GM18511 (cell line): ENCODE measurements around the gene ARL1.
"Not testable (repeated sequence)": the region's sequence is repeated elsewhere in the genome, so short reads cannot be mapped to it uniquely, and the experiment has no call there.

Experiments
- ATAC-seq: cut with Tn5 transposase; IDR thresholded peaks from one replicate; pipeline ENCODE4 v1.9.1; 2021; ENCODE audit warnings: mild to moderate bottlenecking, moderate library complexity; ENCODE audit not compliant: unreplicated experiment

ARL1 gene

GRCh38 chr12:101407436-101408345 lies at the start of gene ARL1:
Gene ARL1 (minus strand): TSS chr12:101407772. CDS start chr12:101407645, 127 bp downstream.
- ATAC-seq = peak; percentile 88

DNA sequence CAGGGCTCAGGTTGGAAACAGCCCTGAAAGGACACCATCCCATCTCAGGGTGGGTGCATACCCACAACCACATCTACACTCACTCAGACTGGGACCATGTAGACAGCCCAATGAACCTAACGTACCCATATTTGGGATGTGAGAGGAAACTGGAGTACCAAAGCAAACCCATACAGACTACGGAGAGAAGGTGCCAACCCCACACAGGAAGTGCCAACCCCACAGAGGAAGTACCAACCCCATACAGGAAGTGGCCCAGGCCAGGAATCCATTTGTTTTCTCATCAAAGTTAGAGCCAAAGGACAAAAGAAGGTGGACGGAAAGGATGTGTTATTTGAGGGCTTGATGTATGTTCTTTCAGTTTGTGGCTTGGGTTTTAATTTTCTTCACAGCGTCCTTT lies 48.1 kb upstream of the ARL1 start:
- no peak for ATAC-seq

DNA sequence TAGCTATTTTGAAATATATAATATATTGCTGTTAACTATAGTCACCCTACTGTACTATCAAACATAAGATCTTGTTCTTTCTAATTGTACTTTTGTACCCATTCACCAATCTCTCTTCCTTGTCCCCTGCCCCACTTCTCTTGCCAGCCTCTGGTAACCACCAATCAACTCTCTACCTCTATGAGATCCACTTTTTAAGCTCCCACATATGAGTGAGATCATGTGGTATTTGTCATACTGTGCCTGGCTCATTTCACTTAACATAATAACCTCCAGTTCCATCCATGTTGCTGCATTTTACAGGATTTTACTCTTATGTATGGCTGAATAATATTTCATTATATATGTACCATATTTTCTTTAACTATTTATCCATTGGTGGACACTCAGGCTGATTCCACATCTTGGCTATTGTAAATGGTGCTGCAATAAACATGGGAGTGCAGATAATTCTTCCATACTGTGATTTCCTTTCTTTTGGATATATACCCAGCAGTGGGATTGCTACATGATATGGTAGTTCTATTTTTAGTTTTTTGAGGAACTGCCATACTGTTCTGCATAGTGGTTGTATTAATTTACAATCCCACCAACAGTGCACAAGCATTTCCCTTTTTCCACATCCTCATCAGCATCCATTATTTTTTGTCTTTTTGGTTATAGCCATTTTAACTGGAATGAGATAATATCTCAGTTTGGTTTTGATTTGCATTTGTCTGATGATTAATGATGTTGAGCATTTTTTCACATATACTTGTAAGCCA lies 34.1 kb upstream of the ARL1 start:
- no peak for ATAC-seq

GRCh38 chr12:101439236-101439635 lies 31.7 kb upstream of the ARL1 start:
- ATAC-seq = no peak

GRCh38 chr12:101436136-101436535 lies 28.6 kb upstream of the ARL1 start:
- no peak for ATAC-seq

GRCh38 chr12:101430456-101430855 lies 22.9 kb upstream of the ARL1 start:
- ATAC-seq = no peak

- no peak for ATAC-seq
Measured at GRCh38 chr12:101424620-101425019, 17.0 kb upstream of the ARL1 start.

DNA sequence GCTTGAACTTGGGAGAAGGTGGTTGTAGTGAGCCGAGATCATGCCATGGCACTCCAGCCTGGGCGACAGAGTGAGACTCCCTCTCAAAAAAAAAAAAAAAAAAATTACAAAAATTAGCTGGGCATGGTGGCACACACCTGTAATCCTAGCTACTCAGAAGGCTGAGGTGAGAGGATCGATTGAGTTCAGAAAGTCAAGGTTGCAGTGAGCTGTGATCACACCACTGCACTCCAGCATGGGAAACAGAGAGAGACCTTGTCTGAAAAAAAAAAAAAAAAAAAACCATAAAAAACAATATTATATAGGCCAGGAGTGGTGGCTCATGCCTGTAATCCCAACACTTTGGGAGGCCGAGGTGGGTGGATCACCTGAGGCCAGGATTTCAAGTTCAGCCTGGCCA lies 14.5 kb upstream of the ARL1 start:
- not testable (repeated sequence) for ATAC-seq

- ATAC-seq = no peak
Measured at GRCh38 chr12:101415228-101415627, 7.7 kb upstream of the ARL1 start.

- peak; percentile 65 for ATAC-seq
Measured at GRCh38 chr12:101414533-101415119, 7.1 kb upstream of the ARL1 start.

DNA sequence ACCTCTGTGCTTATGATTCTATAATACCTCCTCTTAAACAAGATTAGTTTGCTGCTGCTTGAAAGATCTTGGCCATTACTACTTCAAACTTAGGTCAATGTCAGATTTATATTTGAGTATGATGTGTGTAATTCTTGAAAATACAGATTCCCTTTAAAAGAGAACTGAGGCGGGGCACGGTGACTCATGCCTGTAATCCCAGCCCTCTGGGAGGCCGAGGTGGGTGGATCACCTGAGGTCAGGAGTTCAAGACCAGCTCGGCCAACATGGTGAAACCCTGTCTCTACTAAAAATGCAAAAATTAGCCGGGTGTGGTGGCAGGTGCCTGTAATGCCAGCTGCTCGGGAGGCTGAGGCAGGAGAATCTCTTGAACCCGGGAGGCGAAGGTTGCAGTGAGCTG lies 2.6 kb upstream of the ARL1 start:
- not testable (repeated sequence) for ATAC-seq

DNA sequence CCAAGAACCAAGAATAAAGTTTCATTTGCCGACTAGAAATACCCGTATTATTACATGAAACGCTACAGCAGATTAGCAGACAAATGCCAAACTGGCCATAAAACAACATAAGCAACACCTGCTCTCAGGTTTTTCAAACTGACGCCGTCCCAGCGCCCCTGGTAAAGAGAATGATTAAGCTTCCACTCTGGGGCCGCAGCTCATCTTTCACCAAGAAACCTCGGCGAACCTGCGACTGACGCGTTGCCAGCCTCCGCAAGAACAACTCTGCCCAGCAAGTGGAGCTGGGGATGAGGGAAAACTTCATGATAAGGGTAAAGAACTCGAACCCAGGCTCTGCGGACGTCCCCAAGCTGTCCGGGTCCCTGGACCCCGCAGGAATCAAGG lies 530 bp downstream of the ARL1 start:
- ATAC-seq = peak; percentile 23

- ATAC-seq = not testable (repeated sequence)
Measured at GRCh38 chr12:101391181-101391580, 16.4 kb downstream of the ARL1 start.

DNA sequence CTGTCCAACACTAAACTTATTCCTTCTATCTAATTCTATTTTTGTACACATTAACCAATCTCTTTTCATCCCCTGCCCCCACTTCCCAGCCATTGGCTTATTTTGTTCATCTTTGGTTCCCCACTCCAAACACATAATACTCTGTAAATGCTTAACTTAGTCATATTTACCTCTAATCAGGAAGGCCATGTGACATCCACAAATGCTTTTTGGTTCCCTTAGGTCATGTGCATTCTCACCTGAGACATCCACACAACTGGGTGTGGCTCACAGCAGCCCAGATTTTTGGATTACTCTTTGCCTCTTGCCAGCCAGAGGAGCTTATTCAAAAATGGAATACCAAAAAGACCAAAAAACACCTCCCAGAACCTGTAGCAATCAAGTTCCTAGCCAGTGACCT lies 28.4 kb downstream of the ARL1 start:
- ATAC-seq = no peak

DNA sequence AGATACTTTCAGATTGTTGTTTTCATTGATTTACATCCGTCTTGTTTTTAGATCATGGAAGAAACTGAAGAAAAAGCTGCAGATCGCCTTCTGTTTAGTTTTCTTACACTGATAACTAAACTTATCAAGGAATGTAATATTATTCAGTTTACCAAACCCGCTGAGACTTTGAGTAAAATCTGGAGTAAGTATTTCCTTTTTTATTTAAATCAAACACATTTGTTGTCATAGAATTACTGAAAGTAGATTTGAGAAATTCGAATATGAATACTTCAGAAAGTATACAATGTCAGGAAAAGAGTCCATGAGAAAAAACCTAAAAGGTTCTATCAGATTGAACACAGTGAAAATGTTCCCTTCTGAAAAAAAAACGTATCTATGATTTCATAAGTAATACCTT lies 32.0 kb downstream of the ARL1 start:
- no peak for ATAC-seq

DNA sequence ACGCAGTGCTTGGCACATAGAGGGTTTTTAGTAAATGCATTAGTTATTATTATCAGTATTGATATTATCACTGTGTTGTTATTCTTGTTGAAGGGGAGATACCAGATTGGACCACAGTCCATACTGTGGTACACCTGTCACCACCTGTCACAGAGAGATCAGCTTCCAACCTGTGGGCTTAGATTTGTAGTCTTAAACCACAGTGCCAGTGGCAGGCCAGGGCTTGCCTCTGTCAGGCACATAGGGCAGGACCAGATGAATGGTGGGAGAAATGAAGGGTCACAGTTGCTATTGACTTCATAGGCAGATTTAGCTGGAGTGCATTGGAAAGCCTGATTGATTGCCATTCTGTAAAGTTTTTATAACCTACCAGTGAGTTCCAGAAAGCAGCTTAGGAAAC lies 35.1 kb downstream of the ARL1 start:
- ATAC-seq = no peak

GRCh38 chr12:101368016-101368415 lies 39.6 kb downstream of the ARL1 start:
- no peak for ATAC-seq

GRCh38 chr12:101361455-101361854 lies 46.1 kb downstream of the ARL1 start:
- ATAC-seq = no peak

- ATAC-seq = no peak
Measured at GRCh38 chr12:101356794-101357193, 50.8 kb downstream of the ARL1 start.

DNA sequence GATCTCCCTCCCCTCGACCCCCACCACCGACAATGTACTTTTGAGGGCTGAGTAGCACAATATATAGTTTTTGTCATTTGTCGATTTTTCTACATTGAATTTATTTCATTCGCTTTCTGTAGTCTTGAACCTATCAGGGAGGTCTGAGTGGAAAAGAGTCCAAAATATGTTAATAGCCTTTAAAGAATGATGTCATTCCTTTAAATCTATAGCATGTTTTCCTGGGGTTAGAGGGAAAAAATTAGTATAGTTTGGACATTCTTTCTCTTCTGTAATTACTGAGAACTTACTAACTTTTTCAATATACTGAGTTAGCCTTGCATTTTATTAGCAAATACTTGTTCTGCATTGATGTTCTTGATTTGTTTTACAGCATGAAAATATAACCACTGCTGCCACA lies 55.9 kb downstream of the ARL1 start:
- no peak for ATAC-seq

DNA sequence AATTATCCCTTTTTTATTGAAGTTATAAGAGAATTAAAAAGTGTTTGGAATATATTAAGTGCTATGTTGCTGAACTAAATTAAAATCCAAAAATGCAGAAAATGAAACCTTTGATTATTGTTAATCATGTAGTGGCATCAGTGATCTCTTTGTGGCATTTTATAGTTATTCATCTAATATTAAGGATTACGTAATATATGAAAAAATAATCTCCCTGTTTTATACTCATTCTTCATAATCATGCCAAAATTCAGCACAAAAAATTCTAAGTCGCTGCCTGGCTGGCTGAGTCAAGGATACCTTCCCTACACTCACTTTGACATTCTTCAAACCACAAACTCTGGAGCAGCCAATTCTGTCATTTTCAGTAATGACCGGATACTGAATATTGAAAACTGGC lies 63.7 kb downstream of the ARL1 start:
- no peak for ATAC-seq
